Measurements from ENCODE around the gene WDR81. TPM values are rescaled to one million over a fixed set of nuclear protein-coding genes. Genes with fewer than 3 reads are reported as not detected.
"Not testable (repeated sequence)": the region's sequence is repeated elsewhere in the genome, so short reads cannot be mapped to it uniquely, and the experiment has no call there.

WDR81 gene
- total RNA-seq, 1 experiment from 2014 or later: 17.4 TPM

DNA sequence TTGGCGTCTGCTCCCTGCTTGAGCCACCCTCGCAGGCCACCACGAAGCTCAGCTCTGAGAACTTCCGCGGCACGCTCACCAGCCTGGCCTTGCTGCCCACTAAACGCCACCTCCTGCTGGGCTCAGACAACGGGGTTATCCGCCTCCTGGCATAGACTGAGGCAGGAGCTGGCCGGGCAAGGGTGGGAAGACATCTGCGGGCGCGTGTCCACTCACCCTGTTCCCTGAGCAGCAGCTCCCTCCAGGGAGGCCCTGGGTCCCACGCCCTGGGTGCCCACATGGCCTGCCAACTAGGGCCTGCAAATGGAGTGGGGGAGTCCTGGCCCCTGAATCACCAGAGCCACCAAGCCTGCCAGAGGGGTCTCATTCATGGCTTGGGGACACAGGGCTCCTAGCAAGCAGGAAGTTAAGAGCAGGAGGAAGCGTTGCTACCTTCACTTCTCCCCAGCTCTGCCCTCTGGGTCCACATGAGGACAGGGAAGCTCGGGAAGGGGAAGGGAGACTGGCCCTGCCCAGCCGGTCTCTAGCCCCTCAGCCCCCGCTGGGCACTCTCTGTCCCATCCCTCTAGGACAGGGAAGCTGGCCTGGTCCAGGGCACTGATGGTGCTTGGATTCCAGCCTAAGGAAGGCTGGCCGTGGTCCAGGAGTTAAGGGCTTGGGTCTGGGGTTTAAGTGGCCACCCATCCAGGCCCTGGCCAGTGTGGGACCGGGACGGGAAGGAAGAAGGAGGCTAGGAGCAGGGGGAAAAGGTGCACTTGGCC lies 13.2 kb downstream of the WDR81 start:
- BruUV-seq (replicated peaks): no TSS peak
- peaks cover 40% of the 10 kb centered on the region for H3K36me3 Mint-ChIP-seq (ENCODE audit: insufficient read depth, unreplicated experiment)
- POLR2A ChIA-PET: interaction anchor here (0.5 to 1.3 kb wide), 7 partner anchors 10 to 77 kb away, joined by 3 to 4 read pairs (median 3); no protein-coding TSS in a partner anchor
- no peaks in the 10 kb centered on the region for H3K4me1 Mint-ChIP-seq (ENCODE audit: insufficient read depth, unreplicated experiment)
- DNase-seq (ENCODE audit: unreplicated experiment): no peak
- no peak overlapping the region for H3K4me3 Mint-ChIP-seq (ENCODE audit: unreplicated experiment)
- H3K9me3 Mint-ChIP-seq (ENCODE audit: unreplicated experiment): no peaks in the 10 kb centered on the region
- H3K27ac Mint-ChIP-seq (ENCODE audit: low read depth, unreplicated experiment): no peak overlapping the region
- TF ChIP-seq, protein P1, sequence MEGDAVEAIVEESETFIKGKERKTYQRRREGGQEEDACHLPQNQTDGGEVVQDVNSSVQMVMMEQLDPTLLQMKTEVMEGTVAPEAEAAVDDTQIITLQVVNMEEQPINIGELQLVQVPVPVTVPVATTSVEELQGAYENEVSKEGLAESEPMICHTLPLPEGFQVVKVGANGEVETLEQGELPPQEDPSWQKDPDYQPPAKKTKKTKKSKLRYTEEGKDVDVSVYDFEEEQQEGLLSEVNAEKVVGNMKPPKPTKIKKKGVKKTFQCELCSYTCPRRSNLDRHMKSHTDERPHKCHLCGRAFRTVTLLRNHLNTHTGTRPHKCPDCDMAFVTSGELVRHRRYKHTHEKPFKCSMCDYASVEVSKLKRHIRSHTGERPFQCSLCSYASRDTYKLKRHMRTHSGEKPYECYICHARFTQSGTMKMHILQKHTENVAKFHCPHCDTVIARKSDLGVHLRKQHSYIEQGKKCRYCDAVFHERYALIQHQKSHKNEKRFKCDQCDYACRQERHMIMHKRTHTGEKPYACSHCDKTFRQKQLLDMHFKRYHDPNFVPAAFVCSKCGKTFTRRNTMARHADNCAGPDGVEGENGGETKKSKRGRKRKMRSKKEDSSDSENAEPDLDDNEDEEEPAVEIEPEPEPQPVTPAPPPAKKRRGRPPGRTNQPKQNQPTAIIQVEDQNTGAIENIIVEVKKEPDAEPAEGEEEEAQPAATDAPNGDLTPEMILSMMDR (IDR thresholded peaks at IDR 0.05; ENCODE audit: unreplicated experiment): no peak
- no peaks in the 10 kb centered on the region for H3K27me3 Mint-ChIP-seq (ENCODE audit: insufficient read depth, unreplicated experiment)
- CTCF ChIA-PET: no interaction called here
- intact Hi-C loops (cut with micrococcal nuclease): no loop called here

GRCh38 chr17:1741899-1742298 lies 17.4 kb downstream of the WDR81 start:
- CTCF ChIA-PET; BruUV-seq (replicated peaks); H3K4me1 Mint-ChIP-seq (ENCODE audit: insufficient read depth, unreplicated experiment); H3K27ac Mint-ChIP-seq (ENCODE audit: low read depth, unreplicated experiment); H3K36me3 Mint-ChIP-seq (ENCODE audit: insufficient read depth, unreplicated experiment); POLR2A ChIA-PET; DNase-seq (ENCODE audit: unreplicated experiment); H3K4me3 Mint-ChIP-seq (ENCODE audit: unreplicated experiment); intact Hi-C loops (cut with micrococcal nuclease); H3K27me3 Mint-ChIP-seq (ENCODE audit: insufficient read depth, unreplicated experiment); H3K9me3 Mint-ChIP-seq (ENCODE audit: unreplicated experiment): not testable (repeated sequence)

GRCh38 chr17:1742371-1743087 lies 18.0 kb downstream of the WDR81 start, which contains the start of gene SERPINF2:
TSS of gene SERPINF2 (plus strand) at chr17:1742871. CDS start at chr17:1744996, 2,125 bp downstream.
- BruUV-seq (replicated peaks): no TSS peak
- CTCF ChIA-PET: interaction anchor here (0.6 kb wide), 1 partner anchor 11 kb away, joined by 3 read pairs; no protein-coding TSS in a partner anchor
- no peak within 1 kb of the TSS for H3K27ac Mint-ChIP-seq (ENCODE audit: low read depth, unreplicated experiment)

GRCh38 chr17:1743088-1743439 lies 18.6 kb downstream of the WDR81 start:
- H3K27me3 Mint-ChIP-seq (ENCODE audit: insufficient read depth, unreplicated experiment): no peaks in the 10 kb centered on the region
- H3K4me1 Mint-ChIP-seq (ENCODE audit: insufficient read depth, unreplicated experiment): no peaks in the 10 kb centered on the region
- no peaks in the 10 kb centered on the region for H3K9me3 Mint-ChIP-seq (ENCODE audit: unreplicated experiment)
- TF ChIP-seq, protein P1 (IDR thresholded peaks at IDR 0.05; ENCODE audit: unreplicated experiment): no peak
- no TSS peak for BruUV-seq (replicated peaks)
- H3K36me3 Mint-ChIP-seq (ENCODE audit: insufficient read depth, unreplicated experiment): peaks cover 6% of the 10 kb centered on the region
- no peak overlapping the region for H3K27ac Mint-ChIP-seq (ENCODE audit: low read depth, unreplicated experiment)
- ChIA-PET POLR2A (no interaction called here), CTCF (interaction anchor here (0.6 kb wide), 1 partner anchor 12 kb away, joined by 3 read pairs; no protein-coding TSS in a partner anchor)
- no peak for DNase-seq (ENCODE audit: unreplicated experiment)
- intact Hi-C loops (cut with micrococcal nuclease): no loop called here
- H3K4me3 Mint-ChIP-seq (ENCODE audit: unreplicated experiment): no peak overlapping the region

More at GRCh38 chr17:1742371-1743087, 18.0 kb downstream of the WDR81 start, which contains the start of gene SERPINF2:
- DNase-seq (ENCODE audit: unreplicated experiment): no peak
- H3K9me3 Mint-ChIP-seq (ENCODE audit: unreplicated experiment): no peaks in the 10 kb centered on the region
- intact Hi-C loops (cut with micrococcal nuclease): no loop called here
- TF ChIP-seq, protein P1 (IDR thresholded peaks at IDR 0.05; ENCODE audit: unreplicated experiment): no peak
- POLR2A ChIA-PET: no interaction called here
- H3K27me3 Mint-ChIP-seq (ENCODE audit: insufficient read depth, unreplicated experiment): no peaks in the 10 kb centered on the region
- H3K4me3 Mint-ChIP-seq (ENCODE audit: unreplicated experiment): no peak within 1 kb of the TSS
- peaks cover 6% of the 10 kb centered on the region for H3K36me3 Mint-ChIP-seq (ENCODE audit: insufficient read depth, unreplicated experiment)
- no peaks in the 10 kb centered on the region for H3K4me1 Mint-ChIP-seq (ENCODE audit: insufficient read depth, unreplicated experiment)
